ENCODE results near the gene ANKRD17.
"Not testable (repeated sequence)": the region's sequence is repeated elsewhere in the genome, so short reads cannot be mapped to it uniquely, and the experiment has no call there.

The ANKRD17 gene

GRCh38 chr4:73247100-73247499 lies 11.5 kb downstream of the ANKRD17 start:
- no peak for FAIRE-seq

- FAIRE-seq: no peak
These were observed 12.6 kb downstream of the ANKRD17 start for GRCh38 chr4:73245955-73246354.

GRCh38 chr4:73244945-73245601 lies 13.5 kb downstream of the ANKRD17 start:
- FAIRE-seq: no peak

- FAIRE-seq: no peak
These were observed 21.6 kb downstream of the ANKRD17 start for GRCh38 chr4:73237044-73237443.

GRCh38 chr4:73236151-73236550 lies 22.4 kb downstream of the ANKRD17 start:
- no peak for FAIRE-seq

GRCh38 chr4:73234712-73235111 lies 23.9 kb downstream of the ANKRD17 start:
- FAIRE-seq: no peak

- FAIRE-seq: no peak
These were observed 26.8 kb downstream of the ANKRD17 start for GRCh38 chr4:73231518-73232487.

- FAIRE-seq: no peak
These were observed 27.6 kb downstream of the ANKRD17 start for GRCh38 chr4:73230865-73231517.

GRCh38 chr4:73228800-73229199 lies 29.8 kb downstream of the ANKRD17 start:
- FAIRE-seq: not testable (repeated sequence)

- FAIRE-seq: no peak
These were observed 33.7 kb downstream of the ANKRD17 start for GRCh38 chr4:73224886-73225285.

GRCh38 chr4:73223258-73223650 lies 35.3 kb downstream of the ANKRD17 start:
- FAIRE-seq: no peak

- FAIRE-seq: peak; percentile 99
These were observed 35.9 kb downstream of the ANKRD17 start for GRCh38 chr4:73222466-73223257.

- FAIRE-seq: no peak
These were observed 36.9 kb downstream of the ANKRD17 start for GRCh38 chr4:73221734-73222133.

- FAIRE-seq: peak; percentile 14
These were observed 37.8 kb downstream of the ANKRD17 start for GRCh38 chr4:73220815-73221214.

- no peak for FAIRE-seq
These were observed 44.5 kb downstream of the ANKRD17 start for GRCh38 chr4:73213916-73214653.

GRCh38 chr4:73212982-73213730 lies 45.4 kb downstream of the ANKRD17 start:
- no peak for FAIRE-seq

- FAIRE-seq: no peak
These were observed 46.6 kb downstream of the ANKRD17 start for GRCh38 chr4:73211968-73212367.

- no peak for FAIRE-seq
These were observed 50.2 kb downstream of the ANKRD17 start for GRCh38 chr4:73208376-73208775.

GRCh38 chr4:73206236-73206635 lies 52.4 kb downstream of the ANKRD17 start:
- FAIRE-seq: no peak

GRCh38 chr4:73205482-73205881 lies 53.1 kb downstream of the ANKRD17 start:
- FAIRE-seq: no peak

GRCh38 chr4:73203976-73204375 lies 54.6 kb downstream of the ANKRD17 start:
- FAIRE-seq: not testable (repeated sequence)
